GM18507 (cell line): ENCODE results near the gene MED8.

ENCODE experiments used
- DNase-seq: peaks from one replicate; pipeline ENCODE4 v3.0.0; 2011; ENCODE audit warnings: low read depth; ENCODE audit not compliant: insufficient read length; ENCODE audit errors: extremely low spot score
- FAIRE-seq: peaks from 2 replicates; lab custom pipeline; 2011; peaks lifted over from hg19 to GRCh38; lab: Jason Lieb, UNC

The MED8 gene

GRCh38 chr1:43345120-43345519 lies 44.5 kb downstream of the MED8 start:
- no peak for DNase-seq
- FAIRE-seq, result no peak

- DNase-seq (no peak), FAIRE-seq (no peak)
Observed at GRCh38 chr1:43344267-43344850, 45.2 kb downstream of the MED8 start.

DNA sequence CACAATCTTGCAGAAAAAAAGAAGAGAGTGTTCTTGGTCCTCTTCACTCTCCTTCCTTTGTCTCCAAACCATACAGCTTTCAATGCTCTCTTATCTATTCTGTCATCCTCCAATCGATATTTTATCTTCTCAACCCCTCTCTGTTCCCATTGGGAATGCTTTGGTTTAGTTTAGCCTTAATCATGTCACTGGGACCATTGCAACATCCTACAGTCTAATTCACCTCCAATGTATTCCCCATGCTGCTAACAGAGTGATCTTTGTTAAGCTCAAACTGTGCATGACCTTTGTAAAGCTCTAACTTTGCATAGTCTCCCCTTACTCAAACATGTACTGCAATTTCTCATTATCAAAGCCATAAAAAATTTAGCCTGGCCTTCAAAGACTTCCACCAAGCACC lies 49.0 kb downstream of the MED8 start:
- no peak for DNase-seq
- no peak for FAIRE-seq

- no peak for FAIRE-seq
Observed at GRCh38 chr1:43339584-43340232, 49.9 kb downstream of the MED8 start.

GRCh38 chr1:43338001-43338400 lies 51.6 kb downstream of the MED8 start:
- DNase-seq (no peak), FAIRE-seq (no peak)

More at GRCh38 chr1:43339584-43340232, 49.9 kb downstream of the MED8 start:
- no peak for DNase-seq

- FAIRE-seq (no peak), DNase-seq (no peak)
Observed at GRCh38 chr1:43337588-43337987, 52.0 kb downstream of the MED8 start, which contains the start of gene MPL. Gene MPL, plus strand, starts transcription at chr1:43337818. Its CDS starts 31 bp downstream, at chr1:43337849.

DNA sequence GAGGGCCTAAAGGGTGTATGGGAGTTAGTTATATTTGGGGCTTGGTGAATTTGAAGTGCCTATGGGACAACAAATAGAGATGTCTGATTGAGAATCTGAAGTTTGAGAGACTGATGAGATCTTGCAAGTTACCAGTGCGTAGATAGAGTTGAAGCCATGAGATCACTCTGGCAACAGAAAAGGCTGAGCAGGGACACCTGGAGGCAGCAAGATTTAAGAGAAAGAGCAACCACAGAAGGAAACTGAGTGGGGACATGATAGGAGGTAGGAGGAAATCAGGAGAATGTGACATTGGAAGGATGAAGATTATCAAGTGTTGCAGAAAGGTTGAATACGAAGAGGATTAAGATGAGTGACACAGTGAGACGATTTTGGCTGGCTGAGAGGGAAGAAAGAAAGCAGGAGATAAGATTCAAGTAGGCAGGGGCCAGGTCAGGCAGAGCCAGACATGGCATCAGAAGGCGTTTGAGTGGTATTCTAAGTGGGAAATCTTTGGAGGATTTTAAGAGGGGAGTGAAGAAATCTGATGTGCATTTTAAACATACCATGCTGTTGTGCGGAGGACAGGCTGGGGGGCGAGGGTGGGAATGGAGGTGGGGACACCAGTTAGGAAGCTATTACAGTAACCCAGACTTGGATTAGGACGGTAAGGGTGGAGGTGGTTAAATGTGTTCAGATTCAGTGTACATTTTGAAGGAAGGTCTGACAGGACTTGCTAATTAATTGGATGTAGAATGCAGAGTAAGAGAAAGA lies 55.0 kb downstream of the MED8 start:
- DNase-seq (no peak), FAIRE-seq (no peak)
